NOMO-1 (cell line): Measurements from ENCODE around the gene FNIP2.
A peak's percentile ranks its signal among the peaks of the same experiment; 100 is the strongest.

ENCODE experiments used
- DNase-seq, 2 experiments: peaks; one replicate each; lab custom pipeline; 2025; ENCODE audit not compliant: unreplicated experiment in 2 of 2; lab: John Stamatoyannopoulos, UW

The FNIP2 gene

DNA sequence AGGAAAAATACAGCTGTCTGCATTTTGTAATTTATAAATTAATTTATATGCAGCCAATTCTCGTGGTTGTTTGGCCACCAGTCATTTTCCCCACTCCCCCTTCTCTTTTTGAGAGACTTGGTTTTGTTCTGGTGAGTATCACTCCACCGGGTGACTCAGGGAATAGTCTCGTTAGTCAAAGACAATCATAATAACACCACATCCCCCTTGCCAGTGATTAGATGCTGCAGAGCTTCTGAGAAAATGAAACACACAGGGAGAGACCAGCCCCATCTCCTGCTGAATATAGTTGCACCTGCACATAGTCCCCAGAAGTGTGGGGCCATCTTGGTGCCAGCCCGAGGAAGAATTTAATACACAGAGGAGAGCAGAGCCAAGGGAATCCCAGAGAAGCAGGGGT, 8.0 kb upstream of the FNIP2 start:
- no peak for DNase-seq

DNA sequence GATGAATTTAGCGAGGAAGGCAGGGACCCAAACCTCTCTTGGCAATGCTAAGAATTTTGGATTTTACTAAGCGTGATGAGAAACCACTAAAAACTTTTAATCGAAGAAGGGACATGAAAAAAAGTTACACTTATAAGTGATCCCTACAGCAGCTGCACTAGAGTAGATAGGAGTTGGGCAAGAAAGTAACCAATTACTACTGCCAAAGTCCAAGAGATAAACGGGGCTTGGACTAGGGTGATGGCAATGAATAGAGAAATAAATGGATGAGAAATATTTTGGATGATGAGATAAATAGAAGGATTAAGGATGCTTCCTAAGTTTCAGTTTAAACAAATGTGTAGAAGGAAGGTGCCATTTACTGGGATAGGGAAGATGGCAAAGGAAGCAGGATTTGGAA, 6.3 kb upstream of the FNIP2 start:
- no peak for DNase-seq

DNA sequence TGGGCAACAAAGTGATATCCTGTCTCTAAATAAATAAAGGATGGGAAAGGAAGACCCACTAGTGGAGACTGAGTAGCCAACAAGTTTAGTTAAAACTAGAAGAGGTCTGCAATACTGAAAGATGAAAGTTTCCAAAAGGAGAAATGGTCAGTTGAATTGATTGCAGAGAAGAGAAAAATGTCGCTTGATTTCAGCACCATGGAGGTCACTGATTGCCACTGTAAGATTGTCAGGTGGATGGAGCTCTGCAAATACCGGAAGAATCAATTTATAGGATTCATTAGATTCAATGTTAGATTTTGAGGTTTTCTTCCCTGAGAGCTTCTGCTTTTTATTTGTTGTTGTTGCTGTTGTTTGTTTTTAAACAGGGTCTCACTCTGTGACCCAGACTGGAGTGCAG, 5.4 kb upstream of the FNIP2 start:
- DNase-seq, result no peak

DNA sequence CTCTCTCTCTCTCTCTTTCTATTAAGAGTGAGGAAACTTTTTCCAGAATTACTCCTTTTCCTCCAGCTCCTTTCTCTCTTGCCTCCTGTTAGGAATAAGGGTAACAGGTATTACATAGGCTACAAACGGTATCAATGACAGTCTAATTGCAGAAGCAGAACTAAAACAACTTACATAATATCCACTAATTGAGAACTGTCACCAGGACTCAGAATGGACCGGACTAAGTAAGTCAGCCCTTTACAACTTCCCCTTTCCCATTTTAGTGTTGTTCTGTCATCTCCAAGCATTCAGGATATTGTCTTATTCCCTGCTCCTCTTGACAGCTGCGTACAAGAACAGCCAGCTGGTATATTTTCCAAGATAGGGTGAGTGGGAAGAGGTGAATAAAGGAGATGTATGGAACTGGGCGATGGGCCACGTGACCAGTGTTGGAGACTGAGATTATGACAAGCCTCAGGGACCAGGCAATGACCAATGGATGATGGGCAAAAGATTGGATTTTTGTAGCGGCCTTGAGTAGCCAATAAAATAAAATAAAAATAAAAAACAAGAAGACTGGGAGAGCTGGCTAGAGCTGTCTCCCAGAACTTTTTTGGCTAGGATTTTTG, 2.3 kb upstream of the FNIP2 start:
- peak; percentile 60 to 91 for DNase-seq

DNA sequence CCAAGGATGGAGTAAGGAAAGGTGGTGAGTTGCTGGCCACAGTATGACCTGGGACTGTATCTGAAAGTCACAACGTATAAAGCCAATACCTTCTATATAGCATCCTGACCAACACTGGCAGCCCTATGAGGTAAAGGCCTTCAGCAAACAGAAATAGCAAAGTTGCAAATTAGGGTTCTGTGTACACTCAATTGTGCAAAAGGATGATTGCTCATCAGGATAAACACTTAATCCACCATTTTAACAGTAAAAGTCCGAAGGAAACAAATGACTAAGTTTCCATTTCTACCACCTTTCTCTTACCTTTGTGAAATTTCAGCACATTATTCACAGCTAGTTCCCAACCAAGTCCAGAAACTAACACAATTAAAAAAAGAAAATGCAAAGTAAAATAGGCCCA, 1.4 kb upstream of the FNIP2 start:
- DNase-seq, result no peak

DNA sequence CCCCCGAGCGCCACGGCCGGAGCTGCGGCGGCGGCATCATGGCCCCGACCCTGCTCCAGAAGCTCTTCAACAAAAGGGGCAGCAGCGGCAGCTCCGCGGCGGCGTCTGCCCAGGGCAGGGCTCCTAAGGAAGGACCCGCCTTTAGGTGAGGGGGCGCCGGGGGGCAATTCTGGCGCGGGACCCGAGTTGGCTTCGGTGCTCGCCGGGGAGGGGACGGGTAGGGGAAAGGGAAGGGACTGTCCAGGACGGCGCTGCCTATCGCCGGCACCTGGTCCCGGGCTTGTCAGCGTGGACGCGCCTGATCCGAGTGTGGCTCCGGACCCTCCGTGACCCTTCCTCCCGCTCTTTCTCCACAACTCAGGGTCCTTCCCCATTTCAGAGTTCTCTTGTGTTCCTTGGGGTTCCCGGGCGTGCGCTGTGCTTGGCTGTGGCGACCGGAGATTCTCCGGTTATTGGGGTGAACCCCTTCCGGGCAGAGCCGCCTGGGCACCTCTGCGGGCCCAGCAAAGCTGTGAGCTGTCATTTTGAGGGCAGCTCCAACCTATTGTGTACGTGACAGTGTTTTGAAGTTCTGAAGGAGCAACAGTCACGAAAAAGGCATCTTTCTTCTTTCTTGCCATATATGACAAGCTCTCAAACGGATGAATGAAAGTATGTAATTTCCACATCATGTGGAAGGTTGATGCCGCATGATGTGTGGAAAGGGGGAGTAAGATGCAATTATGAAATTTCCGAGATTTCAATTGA, 522 bp downstream of the FNIP2 start:
- DNase-seq, result peak; percentile 12 to 27

DNA sequence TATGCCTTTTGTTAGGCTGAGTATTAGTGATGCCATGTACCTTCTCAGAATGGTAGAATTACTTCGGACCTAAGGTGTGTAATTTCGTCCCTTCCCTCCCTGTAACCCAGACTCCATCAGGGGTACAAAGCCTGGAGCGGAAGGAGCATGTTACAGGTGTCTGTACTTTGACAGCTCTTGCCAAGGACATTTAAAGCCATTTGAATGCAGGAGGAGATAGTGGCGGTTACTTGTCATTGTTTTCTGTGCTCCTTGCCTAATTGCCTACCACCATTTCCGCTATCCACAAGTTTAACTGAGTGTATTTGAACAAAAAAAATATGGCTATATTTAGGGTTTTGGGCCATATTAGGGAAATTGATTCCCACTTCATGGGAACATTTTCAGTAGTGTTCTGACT, 1.8 kb downstream of the FNIP2 start:
- no peak for DNase-seq

DNA sequence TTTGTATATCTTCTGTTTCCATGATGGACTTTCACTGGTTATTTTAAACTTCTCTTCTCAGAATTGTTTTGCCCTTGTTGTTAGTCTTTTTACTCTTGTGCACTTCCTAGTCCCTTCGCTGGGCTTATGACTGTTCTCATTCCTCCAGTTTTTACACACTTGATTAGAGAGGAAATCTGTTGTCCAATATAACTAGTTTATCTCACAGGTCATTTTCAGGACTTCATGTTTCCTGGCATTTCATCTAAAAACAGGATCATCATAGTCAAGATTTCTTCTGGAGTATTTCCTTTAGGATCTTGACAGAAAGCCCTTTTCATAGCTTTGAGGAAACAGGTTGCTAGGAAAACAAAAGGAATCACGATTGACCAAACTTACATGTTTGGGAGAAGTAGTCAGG, 3.0 kb downstream of the FNIP2 start:
- no peak for DNase-seq

DNA sequence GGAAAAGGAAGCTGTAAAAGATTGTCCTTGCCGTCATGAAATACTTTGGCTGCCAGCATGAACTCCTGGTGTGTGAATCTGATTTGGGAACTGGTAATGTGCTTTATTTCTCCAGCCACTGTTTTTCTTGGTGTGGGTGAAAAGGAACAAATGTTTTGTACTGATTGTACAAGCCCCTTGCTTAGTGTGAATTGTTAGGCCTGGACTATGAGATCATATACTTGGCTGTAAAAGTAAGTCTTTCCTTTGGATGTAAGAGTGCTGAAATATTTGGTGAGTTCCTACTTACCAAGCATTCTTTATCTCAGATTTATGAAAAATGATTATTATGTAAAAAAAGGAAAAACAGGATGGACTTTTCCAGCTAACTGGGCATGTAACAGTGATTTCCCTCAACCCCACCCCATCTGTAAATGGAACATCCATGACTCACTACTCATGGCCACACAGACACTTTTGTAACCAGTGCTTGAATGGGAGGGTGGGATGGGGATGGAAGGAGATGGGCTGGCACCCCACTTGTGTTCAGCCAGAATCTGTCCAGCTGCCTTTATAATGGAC, 6.3 kb downstream of the FNIP2 start:
- no peak for DNase-seq

DNA sequence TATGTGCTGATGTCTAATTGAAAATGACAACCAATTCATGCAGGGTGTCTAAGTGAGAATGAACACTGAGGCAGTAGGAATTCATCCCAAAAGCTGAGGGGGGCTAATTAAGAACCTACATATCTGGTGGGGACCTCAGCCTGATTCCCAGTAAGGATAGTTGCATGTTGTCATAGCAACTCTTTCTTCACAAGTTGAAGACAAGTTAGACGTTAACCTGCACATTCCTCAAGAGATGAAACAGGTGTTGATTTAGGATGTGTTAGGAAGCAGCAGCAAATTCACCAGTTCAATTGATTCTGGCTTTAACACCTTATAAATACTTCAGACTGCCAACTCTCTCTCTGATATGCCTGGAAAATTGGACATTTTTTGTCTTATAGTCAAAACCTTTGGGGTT, 7.3 kb downstream of the FNIP2 start:
- no peak for DNase-seq

DNA sequence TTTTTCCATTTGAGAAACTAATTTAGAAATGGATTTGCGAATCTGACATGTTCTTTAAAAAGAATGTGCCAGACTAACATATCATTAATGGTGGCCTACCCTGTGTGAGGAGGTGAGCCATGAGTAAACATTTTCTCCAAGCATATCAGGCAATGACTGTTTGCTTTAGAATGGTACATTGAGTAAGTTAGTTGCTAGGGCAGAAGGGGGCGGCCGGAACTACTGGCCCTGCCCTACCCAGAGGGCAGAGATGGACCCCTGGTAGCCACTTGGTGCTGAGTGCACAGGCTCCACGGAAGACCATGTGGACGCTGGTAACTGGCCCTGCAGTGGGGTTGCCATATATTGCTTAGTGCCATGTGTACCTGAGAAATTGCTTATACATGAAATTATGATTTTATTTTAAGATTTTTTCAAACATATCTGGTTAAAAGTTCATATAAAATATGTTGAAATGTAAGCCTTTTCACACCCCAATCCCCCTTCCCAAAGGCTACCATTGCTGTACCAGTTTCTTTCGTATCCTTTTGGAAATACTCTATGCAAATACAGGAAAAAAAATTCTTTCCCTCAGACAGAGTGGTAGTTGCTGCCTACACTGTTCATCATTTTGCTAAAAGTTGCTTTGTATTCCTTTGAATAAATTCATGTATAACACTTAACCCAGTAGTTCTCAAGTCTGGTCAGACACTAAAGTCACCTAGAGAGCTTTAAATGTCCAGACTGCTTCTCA, 8.8 kb downstream of the FNIP2 start:
- no peak for DNase-seq

DNA sequence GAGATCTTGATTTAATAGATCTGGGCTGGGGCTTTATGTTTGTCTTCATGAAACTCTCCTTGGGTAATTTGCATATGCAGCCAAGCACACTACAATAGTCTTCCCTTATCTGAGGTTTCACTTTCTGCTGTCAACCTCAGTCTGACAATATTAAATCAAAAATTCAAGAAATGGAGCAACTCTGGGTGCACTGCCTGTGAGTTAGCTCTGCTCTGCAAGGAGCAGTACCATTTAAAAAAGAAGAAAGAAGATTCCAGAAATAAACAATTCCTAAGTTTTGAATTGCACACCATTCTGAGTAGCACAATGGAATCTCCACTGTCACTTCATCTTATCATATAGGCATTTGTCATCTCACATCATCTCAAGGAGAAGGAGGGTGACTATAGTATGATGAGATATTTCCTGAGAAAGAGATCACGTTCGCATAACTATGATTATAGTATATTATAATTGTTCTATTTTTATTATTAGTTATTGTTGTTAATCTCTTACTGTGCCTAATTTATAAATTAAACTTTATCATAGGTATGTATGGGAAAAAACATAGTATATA, 9.4 kb downstream of the FNIP2 start:
- peak; percentile 39 to 69 for DNase-seq

DNA sequence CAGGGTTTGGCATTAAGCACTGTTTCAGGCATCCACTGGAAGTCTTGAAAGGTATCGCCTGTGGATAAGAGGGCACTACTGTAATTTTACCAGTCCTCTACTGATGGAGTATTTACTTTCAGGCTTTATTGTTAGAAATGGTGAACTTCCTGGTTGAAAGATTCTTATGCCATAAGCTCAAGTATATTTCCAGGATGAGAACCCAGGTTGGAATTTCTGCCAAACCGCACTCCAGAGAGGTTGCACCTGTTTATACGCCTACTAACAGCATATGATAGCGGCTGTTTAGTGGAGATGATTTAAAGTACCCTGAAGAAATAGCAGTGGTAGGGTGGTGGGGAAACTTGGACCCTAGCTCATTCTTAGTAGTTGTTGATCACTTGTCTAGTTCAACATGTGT, 9.9 kb downstream of the FNIP2 start:
- DNase-seq, result no peak

DNA sequence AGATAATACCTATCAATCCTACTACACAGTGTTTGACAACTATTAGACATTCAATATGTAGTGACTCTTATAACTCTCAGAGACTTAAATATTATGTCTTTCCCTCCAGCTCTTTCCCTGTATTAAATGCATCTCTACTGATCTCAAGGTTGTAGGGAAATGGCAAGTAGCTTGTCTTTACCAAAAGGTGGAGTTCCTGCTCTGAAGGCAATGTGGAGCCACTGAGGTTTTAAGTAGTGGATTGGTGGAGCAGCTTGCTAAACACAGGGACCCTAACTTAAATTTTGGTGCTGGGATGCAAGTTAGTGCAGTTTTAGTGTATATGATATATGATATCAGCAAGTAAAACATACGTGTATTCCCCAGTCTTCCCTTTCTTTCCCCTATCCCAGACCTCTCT, 13.1 kb downstream of the FNIP2 start:
- DNase-seq, result no peak

DNA sequence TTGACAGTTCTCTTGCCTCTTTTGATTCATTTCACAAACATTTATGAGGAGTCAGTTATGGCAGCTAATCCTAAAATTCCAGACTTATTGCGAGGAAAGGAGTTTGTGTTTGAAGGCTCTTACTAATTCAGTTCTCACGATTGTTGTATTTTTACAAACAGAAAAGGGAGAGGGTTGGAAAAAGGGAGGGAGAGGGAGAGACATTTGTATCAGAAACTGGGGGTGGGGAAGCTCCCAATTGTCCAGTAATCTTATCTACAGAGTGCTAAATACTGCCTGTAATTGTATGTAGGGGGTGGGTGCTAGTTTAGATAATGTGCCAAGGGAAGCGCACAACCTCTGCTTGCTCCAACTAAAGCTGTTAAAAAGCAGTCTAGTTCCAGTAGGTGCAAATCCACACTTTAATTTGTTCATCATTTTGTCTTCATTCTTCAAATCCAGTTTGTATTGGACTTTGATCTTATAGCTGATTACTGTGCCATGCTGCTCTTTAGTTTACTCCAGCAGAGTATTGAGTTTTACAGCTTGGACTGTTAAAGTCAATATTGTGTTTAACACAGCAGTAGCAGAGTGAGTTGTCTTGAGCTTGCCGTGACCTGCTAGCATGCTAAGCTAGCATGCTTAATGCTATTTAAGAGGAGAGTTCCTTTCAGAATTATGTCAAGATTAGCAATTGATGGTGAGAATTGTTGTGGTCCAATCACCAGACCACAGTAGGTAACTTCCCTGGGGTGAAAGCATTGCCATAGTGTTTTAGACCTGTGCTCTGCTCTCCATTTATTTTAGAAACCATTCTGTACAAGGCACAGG, 13.9 kb downstream of the FNIP2 start:
- no peak for DNase-seq

DNA sequence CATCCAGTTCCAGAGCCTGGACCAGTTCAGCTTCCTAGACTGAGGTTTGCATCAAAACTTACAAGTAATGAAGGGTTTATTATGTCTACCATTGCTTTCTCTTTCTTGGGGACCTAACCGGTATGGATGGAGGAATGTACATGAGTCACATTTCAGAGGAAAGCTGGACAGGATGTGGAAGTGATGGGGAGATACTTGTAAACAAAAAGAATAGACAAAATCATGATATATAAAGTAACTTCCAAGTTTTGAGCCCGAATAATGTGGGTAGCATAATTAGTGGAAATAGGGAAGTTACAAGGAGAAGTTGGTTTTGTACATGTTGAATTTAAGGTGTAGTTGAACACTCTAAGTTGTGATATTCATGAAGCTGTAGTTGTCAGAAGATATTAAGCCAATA, 15.0 kb downstream of the FNIP2 start:
- DNase-seq, result peak; percentile 39 to 72

DNA sequence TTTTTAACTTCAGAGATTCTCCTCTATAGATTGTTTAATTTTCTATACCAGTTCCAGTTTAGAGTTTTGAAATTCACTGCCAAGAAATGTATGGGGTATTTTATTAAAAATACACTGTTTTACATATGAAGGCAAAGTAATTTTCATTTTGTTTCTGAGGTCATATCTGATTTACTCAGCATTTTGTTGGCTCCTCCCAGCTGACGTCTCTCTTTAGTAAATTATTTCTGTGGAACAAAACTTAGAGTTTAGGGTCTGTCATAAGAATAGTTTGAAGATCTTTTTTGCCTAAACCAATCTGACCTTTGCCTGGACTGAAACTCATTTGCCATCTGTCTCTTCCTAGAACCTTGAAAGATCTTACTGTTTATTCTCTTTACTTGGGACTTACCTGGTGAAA, 16.9 kb downstream of the FNIP2 start:
- DNase-seq, result no peak

DNA sequence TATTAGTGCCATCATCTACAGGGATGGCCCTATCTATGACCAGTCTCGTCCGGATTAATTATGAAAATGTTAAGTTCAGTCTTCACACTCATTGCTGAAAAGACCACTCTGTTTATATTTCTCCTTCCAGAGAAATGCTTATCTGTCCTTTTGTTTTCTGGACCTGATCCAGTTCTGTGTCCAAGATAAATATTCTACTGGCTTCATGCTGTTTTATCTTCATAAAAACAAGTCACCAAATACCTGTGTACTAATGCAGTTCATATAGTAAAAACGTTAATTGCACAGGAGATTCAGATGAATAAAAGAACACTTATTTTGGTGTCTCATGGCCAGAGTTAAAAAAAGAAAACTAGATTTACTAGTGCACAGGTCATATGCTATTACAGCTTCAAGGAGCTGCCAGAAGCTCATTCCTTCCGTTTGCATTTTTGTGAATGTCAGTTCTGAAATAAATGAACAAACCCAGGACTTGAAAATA, 17.3 kb downstream of the FNIP2 start:
- DNase-seq, result no peak

DNA sequence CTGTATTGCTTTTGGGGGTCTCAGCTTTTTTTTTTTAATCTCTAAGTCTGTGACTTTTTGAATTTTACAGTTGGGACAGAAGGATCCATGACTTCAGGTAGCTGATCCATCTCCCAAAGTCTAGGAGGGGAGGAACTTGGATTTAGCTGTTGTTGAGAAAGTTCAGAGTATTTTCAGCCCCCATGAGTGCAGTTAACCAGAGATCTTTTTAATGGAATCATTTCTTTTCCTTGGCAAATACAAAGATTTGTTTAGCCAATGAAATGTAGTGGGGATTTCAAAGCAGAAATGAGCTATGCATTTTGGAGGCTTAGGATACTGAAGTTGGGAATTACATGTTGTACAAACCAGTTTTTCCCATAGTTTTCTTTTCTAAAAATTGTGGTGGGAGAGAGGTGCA, 18.1 kb downstream of the FNIP2 start:
- no peak for DNase-seq

DNA sequence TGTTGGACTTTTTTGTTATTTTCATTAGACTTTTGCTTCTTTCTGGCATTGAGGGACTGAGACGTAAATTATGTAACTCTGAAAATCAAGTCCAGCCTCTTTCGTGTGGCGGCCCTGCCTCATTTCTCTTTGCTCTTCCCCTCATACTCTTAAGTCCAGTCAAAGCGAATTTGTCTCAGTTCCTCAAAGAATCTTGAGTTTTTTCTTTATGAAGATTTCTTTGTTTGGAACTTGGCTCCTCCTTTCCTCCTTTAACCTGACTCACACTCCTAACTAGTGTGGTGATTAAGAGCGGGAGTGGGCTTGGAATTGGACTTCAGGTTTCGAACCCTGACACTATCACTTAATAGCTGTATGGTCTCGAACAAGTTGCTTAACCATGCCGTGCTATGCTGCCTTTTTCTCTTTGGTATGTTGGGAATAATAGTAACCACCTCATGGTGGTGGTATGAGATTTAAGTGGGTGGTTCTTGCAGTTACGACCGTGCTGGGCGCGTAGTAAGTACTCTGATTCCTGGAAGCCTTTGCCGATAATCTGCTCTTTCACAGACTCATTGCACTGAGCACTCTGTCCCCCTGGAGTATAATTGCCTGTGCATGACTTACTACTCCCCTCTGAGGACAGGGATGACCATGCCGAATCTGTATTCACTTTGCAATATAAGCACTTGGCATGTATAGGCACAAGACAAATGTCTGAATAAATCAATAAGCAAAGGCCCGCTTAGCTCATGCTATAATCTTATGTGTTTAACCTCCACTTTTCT, 19.1 kb downstream of the FNIP2 start:
- DNase-seq, result peak; percentile 14 to 16
